HEK293T (cell line): ENCODE results near the gene LDHD.

Source experiments
- CTBP1 ChIP-seq: fragments of 450-650 bp; IDR thresholded peaks from 2 replicates; pipeline ENCODE4 v1.6.1; 2016; ENCODE audit warnings: borderline replicate concordance
- FOXK2 ChIP-seq: fragments of 450-650 bp; IDR thresholded peaks from 2 replicates; pipeline ENCODE4 v1.6.1; 2016; ENCODE audit warnings: mild to moderate bottlenecking
- FOXM1 ChIP-seq: fragments of 450-650 bp; IDR thresholded peaks from 2 replicates; pipeline ENCODE4 v1.6.1; 2017; ENCODE audit warnings: mild to moderate bottlenecking, borderline replicate concordance
- L3MBTL2 ChIP-seq: fragments of 450-650 bp; conservative IDR thresholded peaks from 2 replicates; pipeline ENCODE4 v1.6.1; 2016; ENCODE audit warnings: mild to moderate bottlenecking
- LEF1 ChIP-seq: fragments of 450-650 bp; IDR thresholded peaks from 2 replicates; pipeline ENCODE4 v1.6.1; 2017; ENCODE audit warnings: mild to moderate bottlenecking, borderline replicate concordance
- NFRKB ChIP-seq: fragments of 450-650 bp; IDR thresholded peaks from 2 replicates; pipeline ENCODE4 v1.6.1; 2016; ENCODE audit warnings: mild to moderate bottlenecking, moderate library complexity
- SP1 ChIP-seq: fragments of 450-650 bp; IDR thresholded peaks from 2 replicates; pipeline ENCODE4 v1.6.1; 2017
- TARDBP ChIP-seq: fragments of 450-650 bp; IDR thresholded peaks from 2 replicates; pipeline ENCODE4 v1.6.1; 2016
- ZNF384 ChIP-seq: fragments of 450-650 bp; IDR thresholded peaks from 2 replicates; pipeline ENCODE4 v1.6.1; 2016
- TF ChIP-seq, protein P1 (sequence below): fragments of 450-650 bp; IDR thresholded peaks from 2 replicates; pipeline ENCODE4 v1.6.1; 2016

DNA sequence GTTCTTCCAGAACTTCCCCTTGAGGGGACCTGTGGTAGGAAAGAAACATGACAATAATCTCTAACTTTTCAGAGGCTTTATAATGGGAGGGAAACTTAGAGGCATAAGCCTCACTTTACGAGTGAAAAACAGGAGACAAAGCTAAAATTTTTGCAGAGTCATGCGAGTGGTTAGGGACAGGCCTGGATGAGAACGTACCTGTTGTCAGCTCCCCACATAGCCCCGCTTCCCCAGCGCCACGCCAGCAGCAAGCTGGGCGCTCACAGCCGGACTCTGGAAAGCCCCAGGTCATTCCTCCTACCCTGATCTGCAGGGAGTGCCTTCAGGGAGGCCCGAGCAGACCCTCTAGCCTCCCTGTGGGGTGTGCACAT, 53.6 kb downstream of the LDHD start:
- no peak for TF ChIP-seq FOXM1
- TF ChIP-seq L3MBTL2, result no peak
- TF ChIP-seq, protein P1, sequence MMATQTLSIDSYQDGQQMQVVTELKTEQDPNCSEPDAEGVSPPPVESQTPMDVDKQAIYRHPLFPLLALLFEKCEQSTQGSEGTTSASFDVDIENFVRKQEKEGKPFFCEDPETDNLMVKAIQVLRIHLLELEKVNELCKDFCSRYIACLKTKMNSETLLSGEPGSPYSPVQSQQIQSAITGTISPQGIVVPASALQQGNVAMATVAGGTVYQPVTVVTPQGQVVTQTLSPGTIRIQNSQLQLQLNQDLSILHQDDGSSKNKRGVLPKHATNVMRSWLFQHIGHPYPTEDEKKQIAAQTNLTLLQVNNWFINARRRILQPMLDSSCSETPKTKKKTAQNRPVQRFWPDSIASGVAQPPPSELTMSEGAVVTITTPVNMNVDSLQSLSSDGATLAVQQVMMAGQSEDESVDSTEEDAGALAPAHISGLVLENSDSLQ, result no peak
- TF ChIP-seq NFRKB, result no peak
- TF ChIP-seq TARDBP, result no peak
- no peak for TF ChIP-seq LEF1
- no peak for TF ChIP-seq CTBP1
- no peak for TF ChIP-seq FOXK2
- no peak for TF ChIP-seq SP1
- TF ChIP-seq ZNF384, result no peak
